Measurements from ENCODE around the gene OR2S2.

DNA sequence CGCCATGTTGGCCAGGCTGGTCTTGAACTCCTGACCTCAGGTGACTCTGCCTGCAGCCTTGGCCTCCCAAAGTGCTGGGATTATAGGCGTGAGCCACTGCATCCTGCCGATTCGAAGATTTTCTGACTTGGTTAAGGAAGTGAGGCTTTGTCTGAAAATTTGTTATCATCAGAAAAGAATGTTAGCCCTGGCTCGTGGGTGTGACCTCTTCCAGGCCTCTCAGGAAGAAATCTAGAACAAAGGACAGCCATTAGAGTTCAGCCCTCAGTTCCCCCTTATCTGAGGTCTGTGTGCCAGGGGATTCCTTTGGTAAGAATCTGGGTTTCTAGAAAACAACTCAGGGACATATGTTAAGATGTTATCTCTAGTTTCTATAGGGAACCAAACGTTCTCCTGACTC is 6.2 kb downstream of the OR2S2 start:
- TF ChIP-seq, protein P1, sequence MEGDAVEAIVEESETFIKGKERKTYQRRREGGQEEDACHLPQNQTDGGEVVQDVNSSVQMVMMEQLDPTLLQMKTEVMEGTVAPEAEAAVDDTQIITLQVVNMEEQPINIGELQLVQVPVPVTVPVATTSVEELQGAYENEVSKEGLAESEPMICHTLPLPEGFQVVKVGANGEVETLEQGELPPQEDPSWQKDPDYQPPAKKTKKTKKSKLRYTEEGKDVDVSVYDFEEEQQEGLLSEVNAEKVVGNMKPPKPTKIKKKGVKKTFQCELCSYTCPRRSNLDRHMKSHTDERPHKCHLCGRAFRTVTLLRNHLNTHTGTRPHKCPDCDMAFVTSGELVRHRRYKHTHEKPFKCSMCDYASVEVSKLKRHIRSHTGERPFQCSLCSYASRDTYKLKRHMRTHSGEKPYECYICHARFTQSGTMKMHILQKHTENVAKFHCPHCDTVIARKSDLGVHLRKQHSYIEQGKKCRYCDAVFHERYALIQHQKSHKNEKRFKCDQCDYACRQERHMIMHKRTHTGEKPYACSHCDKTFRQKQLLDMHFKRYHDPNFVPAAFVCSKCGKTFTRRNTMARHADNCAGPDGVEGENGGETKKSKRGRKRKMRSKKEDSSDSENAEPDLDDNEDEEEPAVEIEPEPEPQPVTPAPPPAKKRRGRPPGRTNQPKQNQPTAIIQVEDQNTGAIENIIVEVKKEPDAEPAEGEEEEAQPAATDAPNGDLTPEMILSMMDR (IDR thresholded peaks at IDR 0.05): no peak
- no peak for TF ChIP-seq POLR2A (IDR thresholded peaks at IDR 0.05)

All from lower leg skin (tissue), 3 donors.